22Rv1 (cell line): ENCODE data around the gene MSL3B.

Experiments used
- ZFX ChIP-seq: fragments of 450-650 bp; IDR thresholded peaks from 2 replicates; pipeline ENCODE4 v1.6.1; 2017; ENCODE audit warnings: antibody characterized with exemption, borderline replicate concordance
- TF ChIP-seq, protein P1 (sequence below): fragments of 450-650 bp; IDR thresholded peaks from 2 replicates; pipeline ENCODE4 v1.5.1; 2017; ENCODE audit warnings: mild to moderate bottlenecking

DNA sequence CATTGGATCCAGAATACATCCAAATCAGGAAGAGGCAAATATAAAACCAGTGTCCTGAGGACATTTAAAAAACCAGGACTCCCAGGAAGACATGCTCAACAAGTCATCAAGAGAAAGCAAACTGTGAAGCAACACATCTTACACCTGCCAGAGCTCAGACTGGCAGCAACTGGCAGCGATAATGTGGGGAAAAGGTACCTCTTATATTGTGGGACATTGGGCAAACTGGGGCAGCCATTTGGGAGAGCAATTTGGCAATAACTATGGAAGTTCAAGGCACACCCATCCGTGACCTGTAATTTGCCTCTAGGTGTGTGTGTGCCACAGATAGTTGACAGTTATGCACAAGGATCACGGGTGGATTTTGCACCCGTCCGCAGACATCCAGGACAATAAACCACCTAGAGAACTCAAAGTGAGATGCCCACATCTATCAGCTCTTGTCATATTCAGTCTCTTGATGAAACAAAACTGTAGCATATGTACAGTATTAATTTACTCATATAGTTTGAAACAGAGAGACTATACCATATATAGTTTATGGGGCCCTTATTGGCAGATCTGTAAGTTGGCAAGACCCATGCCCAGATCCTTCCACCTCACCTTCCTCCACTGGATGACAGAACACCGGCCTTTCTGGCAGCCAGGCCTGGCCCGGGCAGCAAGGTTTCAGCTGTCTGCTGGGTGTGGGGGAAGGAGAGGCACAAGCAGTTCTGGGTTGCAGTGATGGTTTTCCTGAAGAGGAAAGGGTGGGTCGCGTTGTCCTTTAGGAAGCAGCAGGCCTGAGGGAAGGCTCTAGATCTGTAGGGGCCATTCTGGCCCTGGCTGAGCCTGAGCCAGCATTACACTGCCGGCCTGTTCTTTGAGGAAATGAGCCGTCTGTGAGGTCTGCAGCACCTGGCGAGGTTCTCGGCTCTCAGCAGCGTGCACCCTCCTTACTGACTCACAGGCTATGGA is 32.7 kb downstream of the MSL3B start:
- TF ChIP-seq, protein P1, sequence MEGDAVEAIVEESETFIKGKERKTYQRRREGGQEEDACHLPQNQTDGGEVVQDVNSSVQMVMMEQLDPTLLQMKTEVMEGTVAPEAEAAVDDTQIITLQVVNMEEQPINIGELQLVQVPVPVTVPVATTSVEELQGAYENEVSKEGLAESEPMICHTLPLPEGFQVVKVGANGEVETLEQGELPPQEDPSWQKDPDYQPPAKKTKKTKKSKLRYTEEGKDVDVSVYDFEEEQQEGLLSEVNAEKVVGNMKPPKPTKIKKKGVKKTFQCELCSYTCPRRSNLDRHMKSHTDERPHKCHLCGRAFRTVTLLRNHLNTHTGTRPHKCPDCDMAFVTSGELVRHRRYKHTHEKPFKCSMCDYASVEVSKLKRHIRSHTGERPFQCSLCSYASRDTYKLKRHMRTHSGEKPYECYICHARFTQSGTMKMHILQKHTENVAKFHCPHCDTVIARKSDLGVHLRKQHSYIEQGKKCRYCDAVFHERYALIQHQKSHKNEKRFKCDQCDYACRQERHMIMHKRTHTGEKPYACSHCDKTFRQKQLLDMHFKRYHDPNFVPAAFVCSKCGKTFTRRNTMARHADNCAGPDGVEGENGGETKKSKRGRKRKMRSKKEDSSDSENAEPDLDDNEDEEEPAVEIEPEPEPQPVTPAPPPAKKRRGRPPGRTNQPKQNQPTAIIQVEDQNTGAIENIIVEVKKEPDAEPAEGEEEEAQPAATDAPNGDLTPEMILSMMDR = no peak
- TF ChIP-seq ZFX = no peak
